Spleen (tissue), 11 donors: ENCODE data around the gene BNC2. TPM values are rescaled to one million over a fixed set of nuclear protein-coding genes. Genes with fewer than 3 reads are reported as not detected.

ENCODE experiments used
- DNase-seq: peaks from one replicate; pipeline ENCODE4 v3.0.0-alpha.2; 2020
- H3K27ac ChIP-seq, 8 donors: fragments of 200-600 bp; sonication (generic) in 7 of 8; 1 replicate in 4 of 8; 2 replicates in 4 of 8; pipeline versions ENCODE4 v1.5.0 to v1.8.0; 2016 to 2021; ENCODE audit warnings: inconsistent platforms in 4 of 8, mild to moderate bottlenecking in 4 of 8, moderate library complexity in 1 of 8
- H3K27me3 ChIP-seq, 7 donors: fragments of 200-600 bp; sonication (generic) in 6 of 7; replicated peaks in 1 of 7; 1 replicate in 4 of 7; 2 replicates in 3 of 7; pipeline versions ENCODE4 v1.5.0 to v1.8.0; 2016 to 2021; ENCODE audit warnings: inconsistent platforms in 3 of 7, mild to moderate bottlenecking in 1 of 7
- H3K36me3 ChIP-seq, 6 donors: fragments of 200-600 bp; sonication (generic) in 5 of 6; 1 replicate in 4 of 6; 2 replicates in 2 of 6; pipeline versions ENCODE4 v1.5.0 to v1.8.0; 2016 to 2021; ENCODE audit warnings: inconsistent platforms in 2 of 6
- H3K4me1 ChIP-seq, 6 donors: fragments of 200-600 bp; sonication (generic) in 5 of 6; 1 replicate in 3 of 6; 2 replicates in 3 of 6; pipeline versions ENCODE4 v1.5.0 to v1.8.0; 2016 to 2021; ENCODE audit warnings: inconsistent platforms in 3 of 6
- H3K4me3 ChIP-seq, 8 donors: fragments of 200-600 bp; sonication (generic) in 7 of 8; 1 replicate in 4 of 8; 2 replicates in 4 of 8; pipeline versions ENCODE4 v1.5.0 to v1.8.0; 2016 to 2021; ENCODE audit warnings: inconsistent platforms in 4 of 8, mild to moderate bottlenecking in 4 of 8, moderate library complexity in 2 of 8
- H3K9me3 ChIP-seq, 8 donors: fragments of 200-600 bp; sonication (generic) in 7 of 8; 1 replicate in 4 of 8; 2 replicates in 4 of 8; pipeline versions ENCODE4 v1.5.0 to v1.8.0; 2016 to 2021; ENCODE audit warnings: inconsistent platforms in 4 of 8
- CTCF ChIP-seq, 11 experiments: fragments of 200-600 bp in 7 of 11; fragments of 450-650 bp in 4 of 11; sonication (generic) in 4 of 11; IDR thresholded peaks in 8 of 11; conservative IDR thresholded peaks in 3 of 11; 1 replicate in 7 of 11; 2 replicates in 4 of 11; pipeline versions ENCODE4 v1.4.0 to v1.8.0; 2016 to 2021; ENCODE audit warnings: antibody characterized with exemption in 11 of 11, inconsistent platforms in 4 of 11, mild to moderate bottlenecking in 1 of 11
- POLR2A ChIP-seq, 3 donors: fragments of 450-650 bp; IDR thresholded peaks; one replicate each; pipeline ENCODE4 v1.5.1; 2017; ENCODE audit warnings: antibody characterized with exemption in 3 of 3, mild to moderate bottlenecking in 1 of 3
- POLR2AphosphoS5 ChIP-seq, 3 donors: sonication (generic); formaldehyde crosslinking; IDR thresholded peaks; one replicate each; pipeline ENCODE4 v1.5.1; 2017; ENCODE audit warnings: antibody characterized with exemption in 3 of 3
- WGBS, 5 donors: extraction: QIAGEN DNeasy Blood & Tissue Kit in 3 of 5; methylation state at CpG; one replicate each; pipeline versions ENCODE4 v1.1.5 to v1.1.7; 2013 to 2018; 5-methylcytosine and 5-hydroxymethylcytosine counted together
- intact Hi-C: fragments of 100-400 bp; cut with DNase I; formaldehyde crosslinking; loops from one replicate; pipeline ENCODE4 v1.15.0; 2023; ENCODE audit warnings: low total_unique reads
- polyA plus RNA-seq, 3 donors: library from polyadenylated mRNA; stranded (reverse); fragments of 200-250 nt; gene quantifications; one replicate each; pipeline ENCODE4 v1.2.1, GENCODE V29; 2013
- total RNA-seq, 7 donors: library from RNA; depleted of rRNA in 3 of 7; stranded (reverse); fragments of >200 nt in 3 of 7; fragmentation: NEBNext Ultra II Directional in 4 of 7; extraction: Animal tissue kit (Norgen Biotek cat#: 25700) in 4 of 7; gene quantifications; one replicate each; pipeline versions ENCODE4 v1.1.0 to v1.2.1, GENCODE V29; 2016 to 2021
- donor health status: healthy with polysubstance abuse.
- donor health status: DM: no; HTN: no; CAD: no; lungs with moderate emphysema.
- donor health status: DM: no; HTN: no; CAD: no.
- donor health status: Bipolar disorder and iron deficiency.
- donor health status: healthy.
- donor health status: DM: no; HTN: no; CAD: no.
- donor health status: DM: yes; HTN: yes; CAD: no.

The BNC2 gene
- total and polyA plus RNA-seq, 10 donors = 0.07 to 4.3 (median 1.3) TPM

- Histone ChIP-seq H3K27ac (no peak overlapping the region), H3K9me3 (no peaks in the 10 kb centered on the region), H3K4me1 (no peaks in the 10 kb centered on the region), H3K4me3 (no peak overlapping the region), H3K27me3 (no peaks in the 10 kb centered on the region), H3K36me3 (no peaks in the 10 kb centered on the region)
- intact Hi-C loops = loop anchor here (10.0 kb wide), 1 partner anchor 52 kb away; no protein-coding TSS in a partner anchor
- DNase-seq = no peak
- no peak for TF ChIP-seq CTCF (IDR thresholded peaks at IDR 0.05 in 8 of 11, conservative IDR thresholded peaks at IDR 0.05 in 3 of 11)
- TF ChIP-seq POLR2A (IDR thresholded peaks at IDR 0.05) = no peak
- TF ChIP-seq POLR2AphosphoS5 (IDR thresholded peaks at IDR 0.05) = no peak
- 85 to 95% (median 90%) methylated on average over 2 of the region's 2 CpGs for WGBS, 5 donors
Observed at GRCh38 chr9:16817002-16817401, 53.5 kb downstream of the BNC2 start.

DNA sequence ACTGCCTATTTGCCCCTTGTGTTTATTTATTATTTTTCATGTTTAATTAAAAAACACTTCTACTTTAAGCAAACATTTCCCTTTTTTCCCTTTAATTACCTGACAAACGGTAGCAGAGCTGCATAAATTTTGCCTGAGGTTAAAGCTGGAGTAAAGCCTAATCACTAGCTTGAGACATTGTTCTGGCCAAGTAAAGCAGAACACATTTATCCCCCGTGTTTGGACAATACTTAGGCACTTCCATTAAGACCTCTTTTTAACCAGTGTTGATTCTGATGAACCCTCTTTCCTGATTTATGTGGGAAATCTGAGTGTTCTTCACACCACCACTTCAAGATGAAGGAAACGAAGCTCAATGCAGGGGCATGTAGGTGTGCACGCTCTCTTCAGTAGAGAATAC lies 54.5 kb downstream of the BNC2 start:
- Histone ChIP-seq H3K27ac (no peak overlapping the region), H3K4me1 (no peaks in the 10 kb centered on the region), H3K9me3 (no peaks in the 10 kb centered on the region), H3K4me3 (no peak overlapping the region), H3K27me3 (no peaks in the 10 kb centered on the region), H3K36me3 (no peaks in the 10 kb centered on the region)
- 70 to 81% (median 74%) methylated on average over 4 of the region's 4 CpGs for WGBS, 5 donors
- no peak for DNase-seq
- intact Hi-C loops = loop anchor here (10.0 kb wide), 1 partner anchor 51 kb away; no protein-coding TSS in a partner anchor
- TF ChIP-seq POLR2A (IDR thresholded peaks at IDR 0.05) = no peak
- TF ChIP-seq CTCF (IDR thresholded peaks at IDR 0.05 in 8 of 11, conservative IDR thresholded peaks at IDR 0.05 in 3 of 11) = no peak
- TF ChIP-seq POLR2AphosphoS5 (IDR thresholded peaks at IDR 0.05) = no peak

DNA sequence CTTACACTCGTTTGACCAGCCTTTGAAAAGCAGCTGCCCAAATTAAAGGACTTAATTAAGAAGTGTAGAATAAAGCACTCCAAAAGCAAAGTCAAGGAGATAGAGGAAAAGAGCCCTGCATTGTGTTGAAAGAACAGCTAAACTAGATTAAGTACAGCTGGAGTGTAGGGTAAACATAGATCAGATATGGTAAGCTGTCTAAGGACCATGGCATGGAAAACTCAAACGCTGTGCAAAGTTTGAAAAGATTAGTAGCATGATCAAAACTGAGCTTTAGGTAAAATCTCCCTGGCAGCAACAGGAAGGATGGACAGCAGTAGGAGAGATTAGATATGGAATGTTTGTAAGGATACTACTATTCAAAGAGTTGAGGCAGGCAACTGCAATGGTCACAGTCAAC lies 55.4 kb downstream of the BNC2 start:
- intact Hi-C loops = loop anchor here (10.0 kb wide), 1 partner anchor 50 kb away; no protein-coding TSS in a partner anchor
- no peaks in the 10 kb centered on the region for H3K9me3 ChIP-seq

DNA sequence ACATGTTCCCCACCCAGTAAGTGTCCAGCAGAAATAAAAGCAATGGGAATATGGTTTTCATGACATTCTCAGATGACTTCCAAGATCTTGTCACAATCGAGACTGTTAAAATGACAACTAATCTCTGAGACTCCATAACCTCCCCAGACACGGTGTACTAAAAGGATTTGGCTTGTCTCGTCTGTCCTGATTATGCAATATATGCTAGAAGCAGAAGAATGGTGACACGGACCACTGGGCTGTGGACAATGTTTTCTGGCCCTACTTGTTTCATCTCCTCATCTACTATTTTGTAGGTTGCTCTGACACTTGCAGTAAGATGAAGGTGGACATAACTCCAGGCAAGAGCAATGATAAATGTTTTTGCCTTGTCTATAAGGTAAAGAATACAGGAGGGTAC lies 56.6 kb downstream of the BNC2 start:
- 70 to 93% (median 82%) methylated on average over 4 of the region's 4 CpGs for WGBS, 5 donors

More for the DNA sequence above, 55.4 kb downstream of the BNC2 start:
- WGBS, 5 donors = 78 to 89% (median 80%) methylated on average over 2 of the region's 2 CpGs
- no peak for DNase-seq
- no peak for TF ChIP-seq CTCF (IDR thresholded peaks at IDR 0.05 in 8 of 11, conservative IDR thresholded peaks at IDR 0.05 in 3 of 11)
- no peak for TF ChIP-seq POLR2A (IDR thresholded peaks at IDR 0.05)
- TF ChIP-seq POLR2AphosphoS5 (IDR thresholded peaks at IDR 0.05) = no peak
- Histone ChIP-seq H3K27ac (no peak overlapping the region), H3K36me3 (no peaks in the 10 kb centered on the region), H3K4me1 (no peaks in the 10 kb centered on the region), H3K27me3 (no peaks in the 10 kb centered on the region), H3K4me3 (no peak overlapping the region)

More for the DNA sequence above, 56.6 kb downstream of the BNC2 start:
- no peak for DNase-seq
- TF ChIP-seq POLR2AphosphoS5 (IDR thresholded peaks at IDR 0.05) (no peak), CTCF (IDR thresholded peaks at IDR 0.05 in 8 of 11, conservative IDR thresholded peaks at IDR 0.05 in 3 of 11) (no peak), POLR2A (IDR thresholded peaks at IDR 0.05) (no peak)
- Histone ChIP-seq H3K27me3 (no peaks in the 10 kb centered on the region), H3K36me3 (no peaks in the 10 kb centered on the region), H3K9me3 (no peaks in the 10 kb centered on the region), H3K27ac (no peak overlapping the region), H3K4me3 (no peak overlapping the region), H3K4me1 (no peaks in the 10 kb centered on the region)
- intact Hi-C loops = loop anchor here (10.0 kb wide), 1 partner anchor 49 kb away; no protein-coding TSS in a partner anchor
